Epithelial cell of esophagus (primary cell): ENCODE results near the gene HHAT.

Experiments used
- DNase-seq: peaks from one replicate; pipeline ENCODE4 v3.0.0; 2010; ENCODE audit warnings: low read depth
- H3K4me3 ChIP-seq: 2 replicates; pipeline ENCODE4 v1.5.1; 2011; ENCODE audit warnings: mild to moderate bottlenecking, low read length, control low read depth
- CTCF ChIP-seq: IDR thresholded peaks from 2 replicates; pipeline ENCODE4 v1.5.1; 2011; ENCODE audit warnings: low read depth, mild to moderate bottlenecking, low read length, control low read depth, inconsistent platforms; ENCODE audit not compliant: insufficient read depth; ENCODE audit errors: missing control alignments

Gene HHAT

GRCh38 chr1:210618369-210618768 is 289.7 kb downstream of the HHAT start:
- TF ChIP-seq CTCF, result no peak
- DNase-seq, result no peak

GRCh38 chr1:210620867-210621488 is 292.3 kb downstream of the HHAT start:
- no peak overlapping the region for H3K4me3 ChIP-seq
- DNase-seq, result no peak
- no peak for TF ChIP-seq CTCF

More at GRCh38 chr1:210618369-210618768, 289.7 kb downstream of the HHAT start:
- H3K4me3 ChIP-seq, result no peak overlapping the region

GRCh38 chr1:210621712-210622111 is 293.0 kb downstream of the HHAT start:
- TF ChIP-seq CTCF, result no peak
- no peak for DNase-seq

GRCh38 chr1:210624722-210625121 is 296.0 kb downstream of the HHAT start:
- H3K4me3 ChIP-seq, result no peak overlapping the region
- no peak for TF ChIP-seq CTCF
- no peak for DNase-seq

More at GRCh38 chr1:210621712-210622111, 293.0 kb downstream of the HHAT start:
- no peak overlapping the region for H3K4me3 ChIP-seq

- TF ChIP-seq CTCF, result no peak
- no peak overlapping the region for H3K4me3 ChIP-seq
- DNase-seq, result no peak
Measured at GRCh38 chr1:210625715-210626114, 297.0 kb downstream of the HHAT start.

- DNase-seq, result no peak
- H3K4me3 ChIP-seq, result no peak overlapping the region
- no peak for TF ChIP-seq CTCF
Measured at GRCh38 chr1:210626341-210626740, 297.6 kb downstream of the HHAT start.

- TF ChIP-seq CTCF, result no peak
- H3K4me3 ChIP-seq, result no peak overlapping the region
Measured at GRCh38 chr1:210627755-210628154, 299.1 kb downstream of the HHAT start.

More at GRCh38 chr1:210627755-210628154, 299.1 kb downstream of the HHAT start:
- no peak for DNase-seq
